ENCODE data around the gene IFNL1. TPM values are rescaled to one million over a fixed set of nuclear protein-coding genes. Genes with fewer than 3 reads are reported as not detected.

The IFNL1 gene
- total RNA-seq, 3 donors from 2014 or later = not detected

DNA sequence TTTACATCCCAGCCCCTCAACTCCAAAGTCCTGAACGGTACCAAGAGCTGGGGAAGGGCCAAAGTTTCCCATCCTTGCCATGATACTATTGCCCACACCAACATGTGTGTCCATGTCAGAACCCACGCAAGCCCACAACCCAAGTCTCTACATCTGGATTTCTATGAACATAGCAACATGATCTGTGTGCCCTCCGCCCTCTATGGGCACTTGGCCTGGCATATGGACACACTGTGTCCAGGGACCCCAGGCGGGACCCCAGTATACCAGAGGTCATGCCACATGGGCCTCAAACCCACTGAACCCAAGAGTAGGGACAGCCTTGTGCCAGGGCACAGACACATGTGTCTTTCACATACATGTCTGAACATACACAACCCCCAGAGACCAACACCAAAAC is 22.5 kb downstream of the IFNL1 start:
- H3K27ac ChIP-seq = no peak overlapping the region
- no peaks in the 10 kb centered on the region for H3K9me3 ChIP-seq
- TF ChIP-seq POLR2AphosphoS5 (IDR thresholded peaks at IDR 0.05) (no peak), POLR2A (IDR thresholded peaks at IDR 0.05) (no peak)
- TF ChIP-seq, protein P1, sequence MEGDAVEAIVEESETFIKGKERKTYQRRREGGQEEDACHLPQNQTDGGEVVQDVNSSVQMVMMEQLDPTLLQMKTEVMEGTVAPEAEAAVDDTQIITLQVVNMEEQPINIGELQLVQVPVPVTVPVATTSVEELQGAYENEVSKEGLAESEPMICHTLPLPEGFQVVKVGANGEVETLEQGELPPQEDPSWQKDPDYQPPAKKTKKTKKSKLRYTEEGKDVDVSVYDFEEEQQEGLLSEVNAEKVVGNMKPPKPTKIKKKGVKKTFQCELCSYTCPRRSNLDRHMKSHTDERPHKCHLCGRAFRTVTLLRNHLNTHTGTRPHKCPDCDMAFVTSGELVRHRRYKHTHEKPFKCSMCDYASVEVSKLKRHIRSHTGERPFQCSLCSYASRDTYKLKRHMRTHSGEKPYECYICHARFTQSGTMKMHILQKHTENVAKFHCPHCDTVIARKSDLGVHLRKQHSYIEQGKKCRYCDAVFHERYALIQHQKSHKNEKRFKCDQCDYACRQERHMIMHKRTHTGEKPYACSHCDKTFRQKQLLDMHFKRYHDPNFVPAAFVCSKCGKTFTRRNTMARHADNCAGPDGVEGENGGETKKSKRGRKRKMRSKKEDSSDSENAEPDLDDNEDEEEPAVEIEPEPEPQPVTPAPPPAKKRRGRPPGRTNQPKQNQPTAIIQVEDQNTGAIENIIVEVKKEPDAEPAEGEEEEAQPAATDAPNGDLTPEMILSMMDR (IDR thresholded peaks at IDR 0.05) = no peak
- H3K4me3 ChIP-seq = no peak overlapping the region
- intact Hi-C loops (cut with DNase I; ENCODE audit: low total_unique reads) = no loop called here
- no peaks in the 10 kb centered on the region for H3K4me1 ChIP-seq
- DNase-seq (ENCODE audit: low spot score in 2 of 2) = no peak
- no peaks in the 10 kb centered on the region for H3K27me3 ChIP-seq
- no peaks in the 10 kb centered on the region for H3K36me3 ChIP-seq

DNA sequence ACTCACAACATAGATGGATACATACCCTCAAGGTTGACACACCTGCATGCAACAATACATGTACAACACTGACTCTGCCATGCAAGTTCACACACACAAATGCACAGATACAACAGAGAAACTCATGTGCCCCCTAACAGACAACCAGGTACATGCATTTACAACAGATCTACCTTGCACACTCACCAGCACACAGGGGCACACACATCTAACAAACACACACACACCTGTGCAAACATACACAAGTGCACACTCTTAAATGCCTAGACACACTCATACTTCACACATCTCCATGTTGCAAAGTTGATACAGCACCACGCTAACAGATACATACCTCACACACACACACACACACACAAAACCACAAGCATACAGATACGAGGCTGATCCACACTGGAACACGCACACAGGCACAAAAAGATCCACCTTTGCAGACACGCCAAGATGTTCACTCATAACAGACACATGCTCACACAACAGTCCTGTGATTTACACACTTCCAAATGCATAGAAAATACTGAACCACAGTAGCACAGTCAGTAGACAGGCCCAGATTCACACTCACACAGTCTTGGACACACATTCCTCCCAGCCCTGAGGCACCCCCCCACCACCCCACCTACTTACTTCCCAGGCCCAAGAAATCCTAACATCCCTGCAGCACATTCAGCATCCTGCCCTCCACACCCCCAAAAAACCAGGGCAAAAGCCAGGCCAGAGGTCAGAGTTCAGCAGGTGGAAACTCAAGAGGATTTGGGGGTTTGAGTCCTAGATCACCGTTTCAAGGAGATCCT is 23.1 kb downstream of the IFNL1 start:
- no peak overlapping the region for H3K27ac ChIP-seq
- intact Hi-C loops (cut with DNase I; ENCODE audit: low total_unique reads) = no loop called here
- no peaks in the 10 kb centered on the region for H3K4me1 ChIP-seq
- no peaks in the 10 kb centered on the region for H3K36me3 ChIP-seq
- no peaks in the 10 kb centered on the region for H3K27me3 ChIP-seq
- H3K4me3 ChIP-seq = peak overlapping the region in 2 of 3 donors; percentile 64 to 92
- TF ChIP-seq, protein P1 (IDR thresholded peaks at IDR 0.05) = no peak
- TF ChIP-seq POLR2A (IDR thresholded peaks at IDR 0.05) = no peak
- TF ChIP-seq POLR2AphosphoS5 (IDR thresholded peaks at IDR 0.05) = no peak
- no peaks in the 10 kb centered on the region for H3K9me3 ChIP-seq
- DNase-seq (ENCODE audit: low spot score in 2 of 2) = no peak

DNA sequence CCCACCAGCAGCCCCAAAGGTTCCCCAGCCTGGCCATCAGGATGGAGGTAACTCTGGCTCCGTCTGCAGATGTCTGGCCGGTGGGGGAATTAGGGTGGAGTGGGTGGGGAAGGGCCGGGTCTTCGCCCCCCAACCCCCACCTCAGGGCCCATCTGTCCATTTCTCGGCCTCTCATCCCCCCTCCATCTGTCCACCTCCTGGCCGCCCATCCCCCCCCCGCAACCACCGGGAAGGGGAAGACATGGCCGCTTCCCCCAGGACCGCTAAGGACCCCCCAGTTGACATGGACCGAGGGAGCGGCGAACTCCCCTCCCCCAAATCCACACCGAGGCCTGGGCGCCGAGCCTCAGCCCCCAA is 23.7 kb downstream of the IFNL1 start:
- no peaks in the 10 kb centered on the region for H3K36me3 ChIP-seq
- intact Hi-C loops (cut with DNase I; ENCODE audit: low total_unique reads) = loop anchor here (10.0 kb wide), 1 partner anchor 195 kb away; the partner anchor contains the start of gene PAK4
- H3K4me1 ChIP-seq = no peaks in the 10 kb centered on the region
- H3K27me3 ChIP-seq = no peaks in the 10 kb centered on the region
- H3K27ac ChIP-seq = no peak overlapping the region
- peak overlapping the region; percentile 34 to 92 (median 64) for H3K4me3 ChIP-seq
- H3K9me3 ChIP-seq = no peaks in the 10 kb centered on the region
- no peak for TF ChIP-seq POLR2A (IDR thresholded peaks at IDR 0.05)
- no peak for TF ChIP-seq POLR2AphosphoS5 (IDR thresholded peaks at IDR 0.05)
- TF ChIP-seq, protein P1 (IDR thresholded peaks at IDR 0.05) = no peak
- DNase-seq (ENCODE audit: low spot score in 2 of 2) = no peak

DNA sequence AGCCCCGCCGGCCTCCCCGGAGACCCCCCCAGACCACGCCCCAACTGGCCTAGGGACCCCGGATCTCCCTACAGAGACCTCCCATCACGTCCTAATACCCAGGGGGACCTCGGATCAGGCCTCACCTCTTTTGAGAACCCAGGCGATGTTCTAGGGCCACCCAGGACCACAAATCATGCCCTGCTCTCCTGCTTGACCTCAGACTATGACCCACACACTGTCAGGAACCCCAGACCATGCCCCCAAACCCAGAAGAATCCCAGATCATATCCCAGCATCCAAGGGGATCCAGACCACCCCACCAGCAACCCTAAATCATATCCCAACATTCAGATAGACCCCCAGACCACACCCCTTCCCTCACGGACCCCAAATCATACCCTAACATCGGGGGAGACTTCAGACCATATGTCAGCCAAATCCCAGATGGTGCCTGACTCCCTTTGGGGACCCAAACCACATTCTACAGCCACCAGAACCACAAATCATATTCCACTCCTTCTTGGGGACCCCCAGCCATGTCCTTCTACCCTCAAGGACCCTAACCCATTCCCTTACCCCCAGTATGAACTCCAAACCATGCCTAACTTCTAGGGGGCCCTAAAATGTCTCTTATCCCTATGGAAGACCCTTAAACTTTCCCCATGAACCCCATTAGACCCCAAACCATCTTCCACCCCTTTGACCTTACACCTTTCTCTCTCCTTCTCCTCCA is 25.1 kb downstream of the IFNL1 start:
- Histone ChIP-seq H3K36me3 (no peaks in the 10 kb centered on the region), H3K27ac (peak overlapping the region in 1 of 2 donors; percentile 68), H3K27me3 (no peaks in the 10 kb centered on the region), H3K4me3 (peak overlapping the region; percentile 34 to 92 (median 64)), H3K9me3 (no peaks in the 10 kb centered on the region), H3K4me1 (no peaks in the 10 kb centered on the region)
- no peak for DNase-seq (ENCODE audit: low spot score in 2 of 2)
- intact Hi-C loops (cut with DNase I; ENCODE audit: low total_unique reads) = loop anchor here (10.0 kb wide), 1 partner anchor 196 kb away; the partner anchor contains the start of gene PAK4
- no peak for TF ChIP-seq POLR2A (IDR thresholded peaks at IDR 0.05)
- TF ChIP-seq POLR2AphosphoS5 (IDR thresholded peaks at IDR 0.05) = no peak
- TF ChIP-seq, protein P1 (IDR thresholded peaks at IDR 0.05) = no peak

DNA sequence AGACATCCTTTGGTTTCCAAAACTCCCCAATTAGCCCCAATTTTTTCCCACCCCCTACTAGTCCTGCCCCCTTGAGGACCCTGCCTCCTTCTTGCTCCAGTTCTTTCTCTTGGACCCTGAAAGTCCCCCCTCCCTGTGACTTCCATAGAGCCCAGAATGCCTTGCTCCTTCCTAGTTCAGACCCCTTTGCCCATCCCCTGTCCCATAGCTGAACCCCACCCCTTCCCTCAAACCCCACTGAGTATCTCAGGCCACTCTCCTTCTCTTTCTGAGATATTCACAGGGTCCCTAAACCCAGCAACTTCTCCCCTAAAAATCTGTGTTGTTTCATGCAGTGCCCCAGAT is 25.6 kb downstream of the IFNL1 start:
- Histone ChIP-seq H3K9me3 (no peaks in the 10 kb centered on the region), H3K27ac (no peak overlapping the region), H3K4me3 (no peak overlapping the region), H3K4me1 (no peaks in the 10 kb centered on the region), H3K36me3 (no peaks in the 10 kb centered on the region), H3K27me3 (no peaks in the 10 kb centered on the region)
- intact Hi-C loops (cut with DNase I; ENCODE audit: low total_unique reads) = loop anchor here (10.0 kb wide), 1 partner anchor 197 kb away; the partner anchor contains the start of gene PAK4
- no peak for DNase-seq (ENCODE audit: low spot score in 2 of 2)
- no peak for TF ChIP-seq POLR2AphosphoS5 (IDR thresholded peaks at IDR 0.05)
- TF ChIP-seq POLR2A (IDR thresholded peaks at IDR 0.05) = no peak
- TF ChIP-seq, protein P1 (IDR thresholded peaks at IDR 0.05) = no peak
